ENCODE measurements around the gene CALD1. TPM values are rescaled to one million over a fixed set of nuclear protein-coding genes. Genes with fewer than 3 reads are reported as not detected.
A peak's percentile ranks its signal among the peaks of the same experiment; 100 is the strongest.

Gene CALD1
- total RNA-seq, 4 donors from 2014 or later = 351 to 1,046 (median 551) TPM

DNA sequence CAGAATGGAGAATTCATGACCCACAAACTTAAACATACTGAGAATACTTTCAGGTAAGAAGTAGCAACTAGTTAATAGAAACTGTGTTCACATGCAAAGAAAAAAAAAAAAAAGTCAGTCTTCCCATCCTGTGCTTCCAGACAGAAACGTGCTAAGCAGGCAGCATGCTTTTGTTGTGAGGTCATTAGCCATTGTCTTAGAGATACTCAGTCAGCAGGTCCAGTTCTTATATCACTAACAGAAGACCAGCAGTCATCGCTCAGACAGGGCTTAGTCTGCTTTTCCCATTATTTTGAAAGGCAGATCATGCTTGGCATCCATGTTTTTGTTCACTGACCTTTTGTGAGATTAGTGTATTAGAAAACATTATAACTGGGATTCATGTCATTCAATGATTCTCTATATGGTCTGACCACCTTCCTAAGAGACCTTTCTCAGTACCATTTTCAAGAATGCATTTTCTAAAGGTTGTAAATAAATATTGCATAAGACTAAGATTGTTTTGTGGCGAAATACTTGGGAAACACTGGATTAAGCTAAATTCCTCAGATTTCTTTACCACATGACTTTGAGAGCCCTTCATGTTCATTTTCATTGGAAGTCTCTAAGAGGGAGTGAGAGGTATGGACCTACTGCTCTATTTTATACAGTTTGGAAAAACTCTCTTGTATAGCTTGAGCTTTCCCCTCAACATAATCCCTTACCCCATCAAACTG lies 161.9 kb downstream of the CALD1 start:
- H3K9me3 ChIP-seq = no peaks in the 10 kb centered on the region
- no peaks in the 10 kb centered on the region for H3K4me1 ChIP-seq
- no peaks in the 10 kb centered on the region for H3K36me3 ChIP-seq
- H3K27ac ChIP-seq = peak overlapping the region; percentile 51 to 69
- no peaks in the 10 kb centered on the region for H3K27me3 ChIP-seq
- intact Hi-C loops (cut with DNase I; ENCODE audit: low total_unique reads) = no loop called here
- peak in 1 of 2 donors; percentile 39 for DNase-seq
- TF ChIP-seq POLR2A (IDR thresholded peaks at IDR 0.05) (no peak), CTCF (IDR thresholded peaks at IDR 0.05) (no peak)
- H3K4me3 ChIP-seq = no peak overlapping the region

- H3K27me3 ChIP-seq = no peaks in the 10 kb centered on the region
- H3K4me1 ChIP-seq = no peaks in the 10 kb centered on the region
- no peak overlapping the region for H3K4me3 ChIP-seq
- no peaks in the 10 kb centered on the region for H3K36me3 ChIP-seq
- DNase-seq = no peak
- H3K27ac ChIP-seq = peak overlapping the region; percentile 51 to 69
- TF ChIP-seq POLR2A (IDR thresholded peaks at IDR 0.05) (no peak), CTCF (IDR thresholded peaks at IDR 0.05) (no peak)
- intact Hi-C loops (cut with DNase I; ENCODE audit: low total_unique reads) = no loop called here
- no peaks in the 10 kb centered on the region for H3K9me3 ChIP-seq
Observed at GRCh38 chr7:134941952-134942351, 162.5 kb downstream of the CALD1 start.

DNA sequence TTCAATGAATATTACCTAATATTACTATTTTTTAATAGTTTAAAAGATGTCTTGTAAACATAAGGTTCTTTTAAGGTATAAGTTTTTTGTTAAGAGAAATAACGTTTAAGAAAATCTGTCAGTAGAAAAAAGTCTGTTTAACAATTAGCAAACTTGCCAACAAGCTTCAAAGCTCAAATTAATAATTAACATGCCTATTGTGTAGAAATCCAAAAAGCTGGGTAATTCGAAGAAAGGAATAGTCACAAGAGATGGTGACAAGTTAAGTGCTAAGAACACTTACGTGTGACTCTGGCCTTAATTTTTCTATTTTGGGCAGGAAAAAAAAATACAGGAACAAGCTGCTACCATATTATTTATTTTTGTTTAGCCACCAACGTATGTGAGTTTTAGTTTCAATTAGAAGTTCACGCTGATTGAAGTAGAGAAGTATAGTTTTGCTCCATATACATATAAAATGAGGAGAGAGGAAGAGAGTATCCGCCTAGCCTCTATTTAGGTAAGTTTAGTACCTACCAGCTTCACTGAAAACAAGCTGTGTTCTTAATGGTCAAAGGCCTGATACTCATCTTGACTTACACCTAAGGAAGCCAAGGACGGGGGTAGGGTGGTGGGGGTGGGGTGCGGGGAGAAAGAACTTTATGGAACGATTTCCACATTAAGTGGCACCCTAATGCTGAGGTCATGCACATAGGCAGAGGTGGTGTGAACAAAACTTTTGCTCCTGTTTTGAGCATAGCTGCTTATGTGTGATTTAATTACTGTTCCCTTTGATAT lies 163.4 kb downstream of the CALD1 start:
- H3K9me3 ChIP-seq = no peaks in the 10 kb centered on the region
- no peak for TF ChIP-seq POLR2A (IDR thresholded peaks at IDR 0.05)
- TF ChIP-seq CTCF (IDR thresholded peaks at IDR 0.05) = no peak
- H3K4me1 ChIP-seq = no peaks in the 10 kb centered on the region
- no peak for DNase-seq
- H3K4me3 ChIP-seq = no peak overlapping the region
- no peaks in the 10 kb centered on the region for H3K36me3 ChIP-seq
- peak overlapping the region in 1 of 2 donors; percentile 69 for H3K27ac ChIP-seq
- intact Hi-C loops (cut with DNase I; ENCODE audit: low total_unique reads) = no loop called here
- no peaks in the 10 kb centered on the region for H3K27me3 ChIP-seq

GRCh38 chr7:134943785-134944400 lies 164.5 kb downstream of the CALD1 start:
- Histone ChIP-seq H3K27me3 (no peaks in the 10 kb centered on the region), H3K9me3 (no peaks in the 10 kb centered on the region), H3K4me1 (no peaks in the 10 kb centered on the region), H3K27ac (peak overlapping the region in 1 of 2 donors; percentile 32), H3K36me3 (no peaks in the 10 kb centered on the region), H3K4me3 (no peak overlapping the region)
- peak in 2 of 4 experiments; percentile 25 to 33 for TF ChIP-seq CTCF (IDR thresholded peaks at IDR 0.05)
- TF ChIP-seq POLR2A (IDR thresholded peaks at IDR 0.05) = no peak
- intact Hi-C loops (cut with DNase I; ENCODE audit: low total_unique reads) = no loop called here
- no peak for DNase-seq

GRCh38 chr7:134945691-134946090 lies 166.3 kb downstream of the CALD1 start:
- H3K36me3 ChIP-seq = no peaks in the 10 kb centered on the region
- H3K9me3 ChIP-seq = no peaks in the 10 kb centered on the region
- no peaks in the 10 kb centered on the region for H3K4me1 ChIP-seq
- no peak overlapping the region for H3K4me3 ChIP-seq
- no peaks in the 10 kb centered on the region for H3K27me3 ChIP-seq
- H3K27ac ChIP-seq = peak overlapping the region in 1 of 2 donors; percentile 27
- no peak for DNase-seq
- intact Hi-C loops (cut with DNase I; ENCODE audit: low total_unique reads) = no loop called here
- no peak for TF ChIP-seq CTCF (IDR thresholded peaks at IDR 0.05)
- no peak for TF ChIP-seq POLR2A (IDR thresholded peaks at IDR 0.05)

Data from uterus (tissue), 4 donors.